Forelimb muscle (tissue), 1 donor: ENCODE measurements around the gene CDRT4. TPM values are rescaled to one million over a fixed set of nuclear protein-coding genes. Genes with fewer than 3 reads are reported as not detected.

ENCODE experiments used
- DNase-seq: peaks from one replicate; pipeline ENCODE4 v3.0.0-alpha.2; 2013; ENCODE audit warnings: low read depth
- polyA plus RNA-seq: library from polyadenylated mRNA; unstranded; fragments of 120-200 nt; gene quantifications from one replicate; pipeline ENCODE4 v1.2.1, GENCODE V29; 2013; ENCODE audit not compliant: insufficient read length

CDRT4 gene
- polyA plus RNA-seq, 1 donor: 4.1 TPM

DNA sequence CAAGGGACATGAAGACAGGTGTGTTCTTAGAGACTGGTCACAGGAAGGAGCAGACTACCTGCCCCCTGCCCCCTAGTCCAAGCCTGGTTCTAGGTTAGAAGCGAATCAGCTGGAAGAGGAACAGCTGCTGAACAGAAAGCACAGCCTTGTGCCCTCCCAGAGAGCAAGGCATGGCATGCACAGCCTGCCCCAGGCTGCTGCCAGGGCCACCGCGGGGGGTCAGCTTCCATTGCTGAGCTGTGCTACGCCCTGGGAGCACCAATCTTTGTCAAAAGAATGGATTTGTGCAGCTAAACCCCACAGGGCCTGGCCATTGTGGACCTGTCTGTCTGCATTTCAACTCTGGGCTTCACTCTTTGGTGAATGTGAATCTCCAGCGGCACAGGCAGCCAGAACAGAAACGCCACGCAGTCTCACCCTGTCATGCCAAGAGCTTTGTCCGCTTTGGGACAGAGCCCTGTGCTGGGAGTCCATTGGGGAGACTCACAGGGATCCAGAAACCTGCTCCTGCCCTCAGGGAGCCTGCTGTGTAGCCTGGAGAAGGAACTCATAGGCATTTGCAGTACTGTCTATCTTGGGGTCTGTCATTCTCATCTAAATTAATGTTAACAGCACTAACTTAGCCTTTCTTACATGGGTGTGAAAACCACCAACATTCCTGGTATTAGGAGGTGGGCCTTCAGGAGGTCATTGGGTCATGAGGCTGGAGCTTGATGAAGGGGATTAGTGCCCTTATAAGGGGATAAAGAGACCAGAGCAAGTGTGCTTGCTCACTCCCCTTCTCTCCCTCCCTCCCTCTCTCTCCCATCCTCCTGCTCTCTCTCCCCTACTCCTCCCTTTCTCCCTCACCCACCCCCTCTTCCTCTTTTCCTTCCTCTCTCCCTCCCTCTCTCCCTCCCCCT lies 25.6 kb upstream of the CDRT4 start:
- DNase-seq: no peak

DNA sequence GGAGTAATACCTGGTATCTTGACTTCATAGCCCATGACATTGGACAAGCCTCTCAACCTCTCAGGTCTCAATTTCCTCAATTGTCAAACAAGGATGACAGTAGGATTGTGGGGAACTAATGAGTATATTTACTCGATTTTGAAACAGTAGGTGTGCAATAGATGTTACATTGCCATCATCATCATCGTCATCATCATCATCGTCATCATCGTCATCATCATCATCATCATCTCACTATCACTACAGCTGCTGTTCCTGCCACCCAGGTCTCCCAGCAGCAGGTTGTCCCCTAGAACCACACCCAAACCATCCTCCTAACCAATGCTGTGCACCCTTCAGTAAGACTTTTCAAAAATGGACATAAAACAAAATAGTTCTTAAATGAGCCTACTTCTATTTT lies 24.8 kb upstream of the CDRT4 start:
- no peak for DNase-seq

DNA sequence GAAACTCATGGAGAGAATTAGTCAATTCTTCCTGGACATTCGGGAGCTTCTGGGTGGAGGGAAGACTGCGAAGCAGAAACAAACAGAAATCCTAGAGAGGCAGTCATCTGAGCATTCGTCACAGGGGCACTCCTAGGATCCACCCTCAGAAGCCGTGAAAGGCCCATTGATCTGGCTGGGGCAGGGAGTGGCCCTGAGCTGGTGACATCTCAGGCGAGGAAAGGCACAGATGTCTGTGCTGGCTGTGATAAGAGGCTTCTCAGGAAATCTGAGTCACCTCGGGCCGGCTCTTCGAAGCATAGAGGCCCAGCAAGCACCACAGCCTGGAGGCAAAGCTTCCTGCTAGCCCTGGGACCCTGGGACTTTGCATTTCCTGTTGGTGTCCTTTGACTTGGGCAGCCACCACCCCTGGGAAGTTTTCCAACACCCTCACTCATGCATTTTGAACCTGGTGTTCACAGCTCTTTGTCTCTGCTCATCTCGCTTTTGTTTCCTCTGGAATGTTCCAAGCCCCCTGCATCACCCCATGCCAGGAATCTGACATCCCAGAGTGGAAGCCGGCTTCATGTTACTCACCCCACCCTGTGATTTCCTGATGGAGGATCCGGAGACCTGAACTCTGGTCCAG lies 23.3 kb upstream of the CDRT4 start:
- no peak for DNase-seq

DNA sequence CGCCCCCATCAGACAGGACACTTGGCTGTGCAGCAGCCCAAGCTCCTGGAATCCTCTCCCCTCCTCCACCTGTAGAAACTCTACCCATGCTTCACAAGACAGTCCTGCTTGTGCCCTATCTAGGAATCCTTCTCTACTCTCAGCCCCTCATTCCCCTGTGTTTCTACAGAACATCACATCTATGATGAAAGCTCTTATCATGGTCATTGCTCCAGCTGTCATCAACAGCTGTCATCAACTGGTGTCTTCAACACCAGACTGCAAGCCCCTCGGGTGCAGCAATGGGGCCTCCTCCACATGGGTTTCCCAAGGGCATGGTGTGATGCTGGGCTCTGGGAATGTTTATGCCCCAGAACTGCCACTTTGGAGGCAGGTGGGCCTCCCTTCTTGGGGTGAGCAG lies 21.1 kb upstream of the CDRT4 start:
- no peak for DNase-seq

DNA sequence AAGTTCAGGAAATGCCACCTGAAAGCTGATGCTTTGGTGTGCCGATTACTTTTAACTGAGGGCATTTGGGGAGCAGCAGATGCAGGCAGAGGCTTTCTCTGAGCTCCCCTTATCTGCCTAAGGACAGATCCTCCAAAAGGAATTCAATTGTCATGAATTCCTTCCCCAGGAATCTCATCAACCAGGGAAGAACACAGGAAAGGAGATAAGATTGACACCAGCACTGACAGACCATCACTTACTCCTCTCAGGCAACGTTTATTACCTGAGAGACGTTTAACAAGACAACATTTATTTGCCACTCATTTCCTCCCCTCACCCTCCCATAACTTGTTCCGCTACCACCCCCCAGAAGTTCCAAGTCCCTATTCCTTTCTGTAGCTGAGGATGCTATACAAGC lies 17.6 kb upstream of the CDRT4 start:
- DNase-seq: no peak

DNA sequence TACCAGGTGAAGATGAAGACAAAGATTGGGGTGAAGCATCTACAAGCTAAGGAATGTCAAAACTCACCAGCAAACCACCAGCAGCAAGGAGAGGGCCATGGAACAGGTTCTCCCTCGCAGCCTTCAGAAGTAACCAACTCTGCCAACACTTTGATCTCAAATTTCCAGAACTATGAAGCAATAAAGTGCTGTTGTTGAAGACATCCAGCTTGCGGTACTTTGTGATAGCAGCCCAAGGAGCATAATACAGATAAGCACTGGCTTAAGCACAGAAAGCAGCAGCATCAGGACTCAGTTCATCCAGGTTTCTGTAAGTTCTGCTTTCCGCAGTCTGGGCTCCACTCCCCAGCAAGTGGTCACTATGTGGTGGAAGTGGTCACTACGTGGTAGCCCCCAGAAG lies 16.0 kb upstream of the CDRT4 start:
- no peak for DNase-seq

DNA sequence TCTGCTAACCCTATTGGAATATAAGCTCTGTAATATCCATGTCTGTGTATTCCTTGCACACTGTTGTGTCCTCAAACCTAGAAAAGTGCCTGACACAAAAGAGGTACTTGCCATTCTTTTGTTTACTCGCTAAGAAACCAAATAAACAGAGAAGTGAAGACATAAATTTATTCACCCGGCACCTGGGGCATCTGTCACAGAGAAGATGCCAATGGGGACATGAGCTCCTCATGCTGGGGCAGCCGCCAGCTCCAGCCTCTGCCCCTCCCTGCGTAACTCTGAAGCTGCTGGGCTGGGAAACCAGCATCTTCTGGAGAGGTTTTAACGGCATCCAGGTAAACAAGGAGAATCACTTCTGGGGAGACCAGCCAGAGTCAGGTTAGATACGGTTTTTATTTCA lies 15.1 kb upstream of the CDRT4 start:
- DNase-seq: no peak

DNA sequence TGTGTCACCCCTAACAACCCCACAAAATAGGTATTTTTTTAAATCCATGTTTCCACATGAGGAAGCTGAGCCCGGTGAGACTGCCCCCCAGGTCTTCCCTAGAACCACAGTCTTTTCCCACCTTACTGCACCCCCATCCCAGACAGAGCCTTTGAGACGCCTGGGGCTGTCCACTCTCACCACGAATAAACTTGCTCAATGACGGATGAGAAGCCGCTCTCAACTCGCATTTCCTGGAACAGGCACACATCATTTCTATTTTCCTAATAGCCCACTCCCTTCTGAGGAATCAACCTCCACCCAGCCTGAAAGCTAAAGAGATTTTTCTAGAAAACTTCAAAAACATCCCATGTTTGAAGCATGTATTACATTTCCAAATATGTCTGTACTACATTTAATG lies 14.1 kb upstream of the CDRT4 start:
- DNase-seq: no peak

DNA sequence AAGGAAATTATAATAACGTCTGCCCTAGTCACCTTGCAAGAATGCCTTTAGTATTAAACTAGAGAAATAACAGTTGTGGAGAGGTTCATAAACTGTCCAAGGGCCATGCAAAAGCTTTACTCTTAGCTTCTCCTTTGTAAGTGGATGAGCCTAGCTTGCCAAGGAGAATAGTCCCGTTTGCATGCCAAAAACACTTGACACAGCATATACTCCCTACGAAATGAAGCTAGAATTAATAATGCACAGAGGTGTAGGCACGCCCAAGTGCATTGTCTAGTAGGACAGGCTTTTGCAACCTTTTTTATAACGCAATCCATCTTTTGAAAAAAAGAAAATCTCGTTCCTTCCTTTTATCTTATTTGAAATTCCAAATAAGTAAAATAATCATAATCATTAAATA lies 12.8 kb upstream of the CDRT4 start:
- no peak for DNase-seq

DNA sequence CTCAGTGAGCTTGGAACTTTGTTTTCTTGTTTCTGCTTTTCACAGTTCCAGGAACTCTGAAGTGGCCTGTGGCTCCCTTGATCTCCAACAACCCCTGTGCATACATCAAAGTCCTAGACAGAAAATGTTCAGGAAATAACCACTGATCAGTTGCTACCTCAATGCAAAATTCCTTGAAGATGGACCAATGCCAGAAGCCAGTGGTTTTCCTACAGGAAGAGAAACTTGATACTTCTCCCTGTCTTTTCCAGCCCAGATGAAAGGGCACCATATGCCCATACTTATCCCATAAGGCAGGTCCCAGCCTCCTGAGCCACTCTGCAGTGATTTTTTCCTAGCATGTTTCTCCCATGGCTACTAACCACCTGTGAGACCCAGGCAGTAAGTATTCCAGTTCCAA lies 12.3 kb upstream of the CDRT4 start:
- DNase-seq: no peak

DNA sequence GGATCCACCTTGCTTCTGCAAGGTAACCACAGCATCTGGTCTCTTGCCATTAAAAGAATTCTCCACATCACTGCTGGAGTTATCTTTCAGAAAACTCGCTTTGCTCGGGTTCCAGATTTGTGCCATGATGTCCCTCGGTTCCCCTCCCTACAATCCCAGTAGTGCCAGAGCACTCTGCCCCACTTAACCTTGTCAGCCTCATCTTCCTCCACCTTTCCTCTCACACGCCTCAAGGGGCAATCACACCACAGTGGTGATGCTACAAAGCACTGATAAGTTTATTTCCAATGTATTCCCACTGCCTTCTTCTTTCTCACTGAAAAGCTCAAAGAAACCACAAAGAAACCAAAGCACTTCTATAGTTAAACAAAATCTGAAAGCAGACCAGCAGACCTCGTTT lies 11.4 kb upstream of the CDRT4 start:
- no peak for DNase-seq

DNA sequence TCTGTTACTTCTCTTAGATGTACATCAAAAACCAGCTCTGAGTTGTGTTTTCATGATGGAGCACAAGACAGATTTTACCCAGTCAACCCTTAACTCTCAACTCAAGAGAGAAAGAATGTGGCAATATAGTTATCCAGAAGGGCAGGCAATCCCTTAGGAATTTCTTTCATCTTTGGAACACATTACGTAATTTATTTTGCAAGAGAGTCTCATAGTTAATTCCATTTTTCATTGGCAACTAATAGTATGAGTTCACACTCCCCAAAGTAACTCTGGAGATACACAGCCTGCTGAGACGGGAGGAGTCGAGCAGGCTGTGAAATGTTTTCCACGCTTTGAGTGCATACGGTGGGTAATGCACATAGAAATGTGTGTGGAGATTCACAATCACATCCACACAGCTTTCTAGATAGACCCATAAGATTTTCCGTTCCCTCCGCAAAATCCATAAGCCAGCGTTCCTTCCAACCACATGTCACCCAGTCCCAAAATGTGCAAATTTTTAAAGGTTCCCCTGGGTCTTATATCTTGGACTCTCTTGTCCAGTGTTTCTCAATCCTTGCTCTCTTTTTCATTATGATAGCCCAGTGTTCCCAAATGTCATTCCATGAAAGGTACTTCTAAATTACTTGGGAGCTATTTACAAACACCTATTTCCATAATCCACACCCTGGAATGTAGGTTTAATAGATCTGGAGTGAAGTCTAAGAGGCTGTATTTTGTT lies 8.4 kb upstream of the CDRT4 start:
- no peak for DNase-seq

DNA sequence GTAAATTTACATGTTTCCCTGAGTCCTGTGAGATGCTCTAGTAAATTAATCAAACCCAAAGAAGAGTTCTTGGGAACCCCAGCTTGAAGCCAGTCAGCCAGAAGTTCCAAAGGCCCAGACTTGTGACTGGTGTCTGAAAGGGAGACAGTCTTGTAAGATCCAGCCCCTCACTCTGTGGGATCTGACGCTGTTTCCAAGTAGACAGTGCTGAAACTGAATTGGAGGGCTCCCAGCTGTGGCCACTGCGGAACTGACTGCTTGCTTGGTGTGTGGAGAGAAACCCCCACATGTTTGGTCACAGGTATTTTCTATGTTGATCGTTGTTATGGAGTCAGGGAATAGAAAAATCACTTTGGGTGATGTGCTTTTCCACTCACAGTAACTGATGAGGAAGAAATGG lies 5.5 kb upstream of the CDRT4 start:
- DNase-seq: no peak

DNA sequence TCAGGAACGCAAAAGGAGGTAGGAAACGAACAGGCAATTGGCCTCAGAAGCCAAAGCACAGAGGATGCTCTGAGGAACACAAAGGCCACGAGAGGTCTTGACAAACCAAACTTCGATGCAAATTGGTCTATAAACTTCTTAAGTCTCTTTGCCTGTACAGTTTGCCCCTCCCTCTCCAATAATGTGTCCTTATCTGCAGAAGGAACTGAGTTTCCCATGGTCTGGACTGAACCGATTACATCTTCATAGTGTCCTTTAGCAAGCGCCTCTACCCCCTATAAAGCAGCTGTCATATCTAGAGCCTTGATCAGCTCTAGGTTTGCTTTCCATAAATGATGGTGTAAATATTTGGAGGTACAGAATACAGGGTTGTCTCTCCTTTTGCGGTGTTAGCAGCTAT lies 3.1 kb upstream of the CDRT4 start:
- no peak for DNase-seq

DNA sequence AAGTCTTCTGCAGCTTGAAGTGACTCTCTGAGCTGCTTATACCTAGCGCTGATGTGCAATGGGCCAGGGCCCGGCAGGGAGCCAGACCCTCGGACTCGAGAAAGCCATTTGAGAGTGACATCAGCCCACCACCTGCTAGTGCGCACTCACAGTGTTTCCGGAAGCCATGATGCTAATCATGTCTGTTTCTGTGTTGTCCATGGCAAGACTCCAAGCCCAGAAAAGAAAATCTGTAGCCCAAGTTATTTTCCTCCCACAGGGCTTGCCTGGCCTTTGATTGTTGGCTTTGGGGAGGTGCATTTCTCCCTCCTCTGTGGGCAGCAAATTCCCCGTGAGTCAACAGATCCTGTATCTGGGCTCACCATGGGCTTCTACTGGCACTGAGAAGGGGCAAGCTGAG lies 1.8 kb upstream of the CDRT4 start:
- no peak for DNase-seq

DNA sequence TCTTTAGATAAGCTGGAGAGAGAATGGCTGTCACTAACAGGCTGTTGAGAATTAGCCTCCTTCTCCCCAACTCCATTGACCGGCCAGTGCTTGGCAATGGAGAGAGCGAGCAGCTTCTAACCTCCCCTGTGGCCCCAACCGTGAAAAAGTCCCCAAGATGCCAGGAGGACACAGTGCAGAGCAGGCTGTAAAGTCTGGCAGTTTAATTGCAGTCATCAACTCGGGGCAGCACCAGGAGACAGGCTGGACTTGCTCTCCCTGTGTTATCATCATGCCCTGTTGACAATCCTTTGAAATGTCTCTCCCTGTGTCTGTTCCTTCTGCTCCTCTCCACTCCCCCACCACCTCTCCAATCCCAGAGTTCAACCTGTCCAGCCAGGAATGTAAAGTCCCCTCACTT lies 705 bp upstream of the CDRT4 start:
- no peak for DNase-seq

DNA sequence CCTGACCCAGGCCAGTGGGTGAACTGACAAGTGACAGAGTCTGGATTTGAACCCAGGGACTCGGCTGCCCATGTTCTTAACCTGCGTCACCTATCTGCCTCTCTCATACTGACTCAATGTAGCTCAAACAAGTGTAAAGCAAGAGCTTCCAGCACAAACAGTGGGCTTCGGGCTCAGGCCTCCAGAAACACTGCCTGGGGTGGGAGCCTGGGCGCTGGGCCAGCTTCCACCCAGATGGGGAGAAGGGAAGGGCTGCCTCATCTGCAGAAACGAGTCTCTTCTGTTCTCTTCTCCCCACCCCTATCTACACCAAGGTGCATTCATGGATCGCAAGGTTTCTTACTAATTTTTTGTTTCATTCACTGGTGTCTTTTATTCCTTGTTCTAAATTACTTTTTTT lies 1.3 kb downstream of the CDRT4 start:
- no peak for DNase-seq

DNA sequence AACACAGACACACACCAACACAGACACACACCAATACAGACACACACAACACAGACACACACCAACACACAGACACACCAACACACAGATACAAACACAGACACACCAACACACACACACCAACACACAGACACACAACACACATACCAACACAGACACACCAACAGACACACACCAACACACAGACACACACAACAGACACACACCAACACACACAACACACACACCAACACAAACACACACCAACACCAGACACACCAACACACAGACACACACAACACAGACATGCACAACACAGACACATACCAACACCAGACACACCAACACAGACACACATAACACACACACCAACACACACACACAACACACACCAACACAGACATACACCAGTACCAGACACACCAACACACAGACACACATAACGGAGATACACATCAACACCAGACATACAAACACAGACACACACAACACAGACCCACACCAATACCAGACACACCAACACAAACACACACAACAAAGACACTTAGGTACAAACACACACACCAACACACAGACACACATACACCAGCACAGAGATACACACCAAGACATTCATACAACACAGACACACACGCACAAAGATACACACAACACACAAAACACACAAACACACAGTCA lies 2.2 kb downstream of the CDRT4 start:
- no peak for DNase-seq

DNA sequence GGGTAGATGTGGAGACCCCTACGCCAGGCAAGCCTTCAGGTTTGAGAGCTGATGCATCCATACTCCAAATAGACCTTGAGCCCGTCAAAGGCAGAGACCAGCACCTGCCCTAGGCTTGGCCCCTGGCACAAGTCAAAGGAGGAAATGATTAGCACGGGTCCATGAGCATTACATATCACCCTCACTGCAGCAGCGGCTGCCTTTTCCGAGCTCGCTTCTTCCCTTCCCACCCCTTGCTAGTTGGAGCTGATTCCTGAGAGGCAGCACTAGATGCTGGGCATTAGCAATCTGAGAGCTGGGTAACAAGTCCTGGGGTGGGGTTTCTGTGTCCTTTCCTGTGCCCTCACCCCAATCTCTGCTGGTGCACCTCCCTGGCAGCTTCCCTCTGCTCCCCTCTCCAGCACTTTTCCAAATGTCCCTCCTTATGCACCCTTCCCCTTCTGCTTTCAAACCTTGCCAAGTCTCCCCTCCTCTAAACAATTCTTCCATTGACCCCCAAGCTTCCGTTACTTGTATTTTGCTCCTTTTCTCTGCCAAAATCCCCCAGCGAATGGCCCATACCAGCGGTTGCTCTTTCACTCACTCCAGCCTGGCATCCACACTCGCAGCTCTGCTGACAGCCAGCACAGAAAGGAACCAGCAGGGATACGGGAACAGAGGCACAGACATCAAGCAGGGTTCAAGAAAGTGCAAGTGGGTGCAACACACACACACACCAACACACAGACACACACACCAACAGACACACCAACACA lies 3.0 kb downstream of the CDRT4 start:
- DNase-seq: no peak

DNA sequence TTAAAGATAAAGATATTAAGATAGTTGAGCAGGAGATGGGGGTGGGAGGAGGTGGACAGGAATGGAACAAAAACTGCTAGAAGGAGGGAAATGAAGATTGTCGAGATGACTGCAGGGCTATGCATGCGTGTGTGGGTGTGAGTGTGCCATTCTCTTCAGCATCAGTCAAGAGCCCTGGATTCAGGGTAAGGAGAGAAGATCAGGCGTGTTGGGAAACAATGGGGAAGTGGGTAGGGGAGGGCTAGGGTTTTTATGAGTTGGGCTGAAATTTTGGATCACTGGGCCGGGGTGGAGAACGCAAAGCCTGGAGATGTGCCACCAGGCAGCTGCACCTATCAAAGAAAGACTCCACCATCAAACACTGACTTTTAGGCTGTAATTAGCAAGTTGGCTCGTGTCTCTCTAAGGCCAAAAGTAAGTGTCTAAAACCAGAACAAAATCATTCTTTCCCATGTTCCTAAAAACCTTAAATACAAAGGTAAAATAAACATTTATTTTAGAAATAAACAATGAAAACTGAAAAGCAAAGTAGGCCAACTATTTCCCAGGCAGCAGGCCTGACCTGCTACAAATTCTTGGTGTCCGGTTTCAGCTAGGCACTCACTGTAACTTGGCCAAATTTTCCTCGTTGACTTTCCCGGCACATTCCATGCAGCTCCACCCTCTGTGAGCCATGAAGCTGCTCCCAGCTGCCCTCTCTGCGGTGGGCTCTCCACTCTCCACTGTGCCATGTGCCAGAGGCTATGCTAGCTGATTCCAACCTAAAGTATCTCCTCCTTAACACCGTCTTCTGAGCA lies 4.2 kb downstream of the CDRT4 start:
- no peak for DNase-seq

DNA sequence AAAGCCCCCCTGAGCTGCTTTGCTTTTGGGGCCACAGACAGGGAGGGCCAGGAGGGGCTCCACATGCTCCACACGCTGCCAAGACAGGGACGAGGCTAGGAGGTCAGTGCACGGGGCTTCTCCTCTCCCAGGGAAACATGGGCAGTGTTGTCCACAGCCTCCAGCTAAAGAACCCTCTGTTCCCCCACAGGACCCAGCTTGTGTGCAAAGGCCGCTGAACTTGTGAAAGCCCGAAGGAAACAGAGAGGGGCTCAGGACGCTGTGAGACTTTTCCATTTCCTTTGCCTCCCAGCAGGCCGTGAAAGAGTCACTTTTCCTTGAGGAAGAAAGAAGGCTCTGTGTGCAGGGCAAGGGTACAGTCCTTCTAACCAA lies 9.7 kb downstream of the CDRT4 start:
- no peak for DNase-seq
